ENCODE measurements around the gene SHB. TPM values are rescaled to one million over a fixed set of nuclear protein-coding genes. Genes with fewer than 3 reads are reported as not detected.
"Not testable (repeated sequence)": the region's sequence is repeated elsewhere in the genome, so short reads cannot be mapped to it uniquely, and the experiment has no call there.

The SHB gene
- total RNA-seq, 1 donor from 2014 or later, result 15.0 TPM

- intact Hi-C loops (cut with DNase I), result no loop called here
- DNase-seq, result no peak
- ATAC-seq (ENCODE audit: poor library complexity), result no peak
Measured at GRCh38 chr9:37892063-37892462, 177.0 kb downstream of the SHB start.

- ATAC-seq (ENCODE audit: poor library complexity); DNase-seq; intact Hi-C loops (cut with DNase I): not testable (repeated sequence)
Measured at GRCh38 chr9:37891042-37891441, 178.0 kb downstream of the SHB start.

- intact Hi-C loops (cut with DNase I), result no loop called here
- ATAC-seq (ENCODE audit: poor library complexity) (no peak), DNase-seq (no peak)
Measured at GRCh38 chr9:37889536-37889935, 179.5 kb downstream of the SHB start.

- ATAC-seq (ENCODE audit: poor library complexity); intact Hi-C loops (cut with DNase I); DNase-seq: not testable (repeated sequence)
Measured at GRCh38 chr9:37887977-37888583, 180.9 kb downstream of the SHB start.

GRCh38 chr9:37880916-37881479 lies 188.0 kb downstream of the SHB start:
- intact Hi-C loops (cut with DNase I), result no loop called here
- DNase-seq (no peak), ATAC-seq (ENCODE audit: poor library complexity) (no peak)

- intact Hi-C loops (cut with DNase I), result no loop called here
- ATAC-seq (ENCODE audit: poor library complexity) (no peak), DNase-seq (no peak)
Measured at GRCh38 chr9:37876376-37876775, 192.7 kb downstream of the SHB start.

GRCh38 chr9:37873955-37874354 lies 195.1 kb downstream of the SHB start:
- ATAC-seq (ENCODE audit: poor library complexity) (no peak), DNase-seq (no peak)
- intact Hi-C loops (cut with DNase I), result no loop called here

- DNase-seq (no peak), ATAC-seq (ENCODE audit: poor library complexity) (no peak)
- intact Hi-C loops (cut with DNase I), result no loop called here
Measured at GRCh38 chr9:37870799-37871176, 198.2 kb downstream of the SHB start.

- intact Hi-C loops (cut with DNase I), result no loop called here
- DNase-seq (no peak), ATAC-seq (ENCODE audit: poor library complexity) (no peak)
Measured at GRCh38 chr9:37870081-37870798, 198.8 kb downstream of the SHB start.

Other genes with a start within 250 kb of the SHB start
- gene SLC25A51, start 165.1 kb downstream of the SHB start, total RNA-seq, result 20.0 TPM